ENCODE data around the gene PALD1. TPM values are rescaled to one million over a fixed set of nuclear protein-coding genes. Genes with fewer than 3 reads are reported as not detected.

PALD1 gene
- total RNA-seq, 1 donor from 2014 or later = 9.6 TPM

GRCh38 chr10:70503776-70504175 is 25.2 kb downstream of the PALD1 start:
- no peak for TF ChIP-seq EZH2phosphoT487 (IDR thresholded peaks at IDR 0.05)
- no peak for TF ChIP-seq EZH2 (IDR thresholded peaks at IDR 0.05)
- TF ChIP-seq CTCF (IDR thresholded peaks at IDR 0.05) = no peak
- H3K27ac Mint-ChIP-seq = no peak overlapping the region
- H3K27me3 Mint-ChIP-seq (ENCODE audit: insufficient read depth, low read depth) = peaks cover 2% of the 10 kb centered on the region
- Histone ChIP-seq H3K4me3 (no peak overlapping the region), H3K9ac (no peak overlapping the region), H3K36me3 (no peaks in the 10 kb centered on the region), H3K9me3 (ENCODE audit: low read depth) (no peaks in the 10 kb centered on the region), H4K20me1 (ENCODE audit: low read depth) (no peaks in the 10 kb centered on the region), H2AFZ (replicated peaks) (no peak overlapping the region), H3K27me3 (no peaks in the 10 kb centered on the region), H3K4me1 (peaks cover 23% of the 10 kb centered on the region), H3K27ac (no peak overlapping the region), H3K79me2 (ENCODE audit: low read depth) (no peaks in the 10 kb centered on the region), H3F3A (ENCODE audit: low read depth) (peaks cover 16% of the 10 kb centered on the region), H3K4me2 (no peak overlapping the region)
- H3K4me3 Mint-ChIP-seq = no peak overlapping the region
- no peak for DNase-seq (ENCODE audit: low spot score)
- H3K4me1 Mint-ChIP-seq = peaks cover 45% of the 10 kb centered on the region
- no peaks in the 10 kb centered on the region for H3K36me3 Mint-ChIP-seq
- no peaks in the 10 kb centered on the region for H3K9me3 Mint-ChIP-seq

GRCh38 chr10:70504521-70505358 is 26.2 kb downstream of the PALD1 start:
- H3K27me3 Mint-ChIP-seq (ENCODE audit: insufficient read depth, low read depth) = peaks cover 4% of the 10 kb centered on the region
- H3K9me3 ChIP-seq (ENCODE audit: low read depth) = no peaks in the 10 kb centered on the region
- H3K4me3 ChIP-seq = no peak overlapping the region
- peaks cover 46% of the 10 kb centered on the region for H3K4me1 Mint-ChIP-seq
- H4K20me1 ChIP-seq (ENCODE audit: low read depth) = no peaks in the 10 kb centered on the region
- no peaks in the 10 kb centered on the region for H3K36me3 ChIP-seq
- H3K4me2 ChIP-seq = no peak overlapping the region
- H3K9me3 Mint-ChIP-seq = no peaks in the 10 kb centered on the region
- H3K27me3 ChIP-seq = no peaks in the 10 kb centered on the region
- H3K36me3 Mint-ChIP-seq = no peaks in the 10 kb centered on the region
- no peak for DNase-seq (ENCODE audit: low spot score)
- H3K4me3 Mint-ChIP-seq = no peak overlapping the region
- H3K4me1 ChIP-seq = peaks cover 21% of the 10 kb centered on the region
- H2AFZ ChIP-seq (replicated peaks) = no peak overlapping the region
- H3K27ac ChIP-seq = no peak overlapping the region
- H3K79me2 ChIP-seq (ENCODE audit: low read depth) = no peaks in the 10 kb centered on the region
- H3K9ac ChIP-seq = no peak overlapping the region
- peaks cover 8% of the 10 kb centered on the region for H3F3A ChIP-seq (ENCODE audit: low read depth)
- H3K27ac Mint-ChIP-seq = no peak overlapping the region
- no peak for TF ChIP-seq CTCF (IDR thresholded peaks at IDR 0.05)
- no peak for TF ChIP-seq EZH2 (IDR thresholded peaks at IDR 0.05)
- no peak for TF ChIP-seq EZH2phosphoT487 (IDR thresholded peaks at IDR 0.05)

DNA sequence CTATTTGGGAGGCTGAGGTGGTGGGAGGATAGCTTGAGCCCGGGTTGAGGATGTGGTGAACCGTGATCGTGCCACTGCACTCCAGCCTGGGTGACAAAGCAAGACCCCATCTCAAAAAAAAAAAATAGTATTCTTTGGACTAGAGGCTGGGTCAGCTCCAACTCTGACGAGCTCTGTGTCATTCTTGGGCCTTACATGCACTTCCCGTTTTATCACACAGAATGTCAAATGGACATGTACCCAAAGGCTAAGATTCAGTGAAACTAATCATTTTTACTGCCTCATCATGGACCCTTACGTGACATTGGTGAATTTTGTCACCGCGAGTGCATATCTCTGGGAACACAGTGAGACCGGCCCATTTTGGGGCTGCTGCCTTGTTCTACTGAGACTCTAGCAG is 27.3 kb downstream of the PALD1 start:
- no peak for DNase-seq (ENCODE audit: low spot score)
- H3K9me3 ChIP-seq (ENCODE audit: low read depth) = no peaks in the 10 kb centered on the region
- H3K79me2 ChIP-seq (ENCODE audit: low read depth) = no peaks in the 10 kb centered on the region
- H3K36me3 ChIP-seq = no peaks in the 10 kb centered on the region
- H3K4me3 ChIP-seq = no peak overlapping the region
- no peak overlapping the region for H2AFZ ChIP-seq (replicated peaks)
- no peaks in the 10 kb centered on the region for H3K9me3 Mint-ChIP-seq
- peaks cover 6% of the 10 kb centered on the region for H3F3A ChIP-seq (ENCODE audit: low read depth)
- H3K27ac Mint-ChIP-seq = no peak overlapping the region
- TF ChIP-seq CTCF (IDR thresholded peaks at IDR 0.05) = no peak
- TF ChIP-seq EZH2phosphoT487 (IDR thresholded peaks at IDR 0.05) = no peak
- no peak for TF ChIP-seq EZH2 (IDR thresholded peaks at IDR 0.05)
- no peak overlapping the region for H3K4me2 ChIP-seq
- no peak overlapping the region for H3K27ac ChIP-seq
- peaks cover 18% of the 10 kb centered on the region for H3K4me1 ChIP-seq
- H3K4me3 Mint-ChIP-seq = peak overlapping the region; percentile 41
- peaks cover 43% of the 10 kb centered on the region for H3K4me1 Mint-ChIP-seq
- H4K20me1 ChIP-seq (ENCODE audit: low read depth) = no peaks in the 10 kb centered on the region
- peaks cover 4% of the 10 kb centered on the region for H3K27me3 Mint-ChIP-seq (ENCODE audit: insufficient read depth, low read depth)
- H3K36me3 Mint-ChIP-seq = no peaks in the 10 kb centered on the region
- H3K27me3 ChIP-seq = no peaks in the 10 kb centered on the region
- no peak overlapping the region for H3K9ac ChIP-seq

All from neural progenitor cell (in vitro differentiated cells).